Neural cell (in vitro differentiated cells): Measurements from ENCODE around the gene HMGXB4. TPM values are rescaled to one million over a fixed set of nuclear protein-coding genes. Genes with fewer than 3 reads are reported as not detected.

Experiments
- H2AFZ ChIP-seq: fragments of 200-600, 300-800 bp; sonication (generic), shearing (Covaris generic); 2 replicates; pipeline ENCODE4 v1.6.0; 2014; ENCODE audit warnings: low read depth, mild to moderate bottlenecking, antibody characterized with exemption, low read length, moderate library complexity
- H3F3A ChIP-seq: fragments of 200-600 bp; shearing (Covaris generic); 2 replicates; pipeline ENCODE4 v1.6.1; 2016; ENCODE audit warnings: mild to moderate bottlenecking, moderate library complexity, mixed read lengths, antibody characterized with exemption, low read length; ENCODE audit not compliant: insufficient read depth, poor library complexity, severe bottlenecking
- H3K27ac ChIP-seq: fragments of 200-600, 300-800 bp; sonication (generic), shearing (Covaris generic); 2 replicates; pipeline ENCODE4 v1.5.1; 2014; ENCODE audit warnings: mild to moderate bottlenecking, low read length, moderate library complexity
- H3K27me3 ChIP-seq: fragments of 300-800, 200-600 bp; sonication (generic), shearing (Covaris generic); 2 replicates; pipeline ENCODE4 v1.6.0; 2014; ENCODE audit warnings: mild to moderate bottlenecking, low read depth, low read length, moderate library complexity; ENCODE audit not compliant: insufficient read depth
- H3K36me3 ChIP-seq: fragments of 300-800, 200-600 bp; sonication (generic), shearing (Covaris generic); 2 replicates; pipeline ENCODE4 v1.5.1; 2014; ENCODE audit warnings: mild to moderate bottlenecking, antibody characterized with exemption, low read length, moderate library complexity; ENCODE audit not compliant: insufficient read depth
- H3K4me2 ChIP-seq: fragments of 300-800, 200-600 bp; sonication (generic), shearing (Covaris generic); 2 replicates; pipeline ENCODE4 v1.6.0; 2014; ENCODE audit warnings: mild to moderate bottlenecking, low read length
- H3K4me3 ChIP-seq: fragments of 300-800, 200-600 bp; sonication (generic), shearing (Covaris generic); 2 replicates; pipeline ENCODE4 v1.5.1; 2014; ENCODE audit warnings: mild to moderate bottlenecking, low read length, moderate library complexity
- H3K79me2 ChIP-seq: fragments of 200-600 bp; shearing (Covaris generic); replicated peaks from 2 replicates; pipeline ENCODE4 v1.6.0; 2014; ENCODE audit warnings: mild to moderate bottlenecking, low read length, moderate library complexity; ENCODE audit not compliant: insufficient read depth
- H3K9ac ChIP-seq: fragments of 300-800, 200-600 bp; sonication (generic), shearing (Covaris generic); 2 replicates; pipeline ENCODE4 v1.6.1; 2016; ENCODE audit warnings: mild to moderate bottlenecking, low read length, mixed read lengths
- H3K9me2 ChIP-seq: fragments of 200-600 bp; shearing (Covaris generic); 2 replicates; pipeline ENCODE4 v1.6.1; 2016; ENCODE audit warnings: mild to moderate bottlenecking, low read length, mixed read lengths; ENCODE audit not compliant: insufficient read depth
- H3K9me3 ChIP-seq: fragments of 200-600, 300-800 bp; sonication (generic), shearing (Covaris generic); 2 replicates; pipeline ENCODE4 v1.6.1; 2016; ENCODE audit warnings: mild to moderate bottlenecking, mixed run types, low read length, moderate library complexity, mixed read lengths
- H4K20me1 ChIP-seq: fragments of 200-600 bp; shearing (Covaris generic); 2 replicates; pipeline ENCODE4 v1.6.1; 2016; ENCODE audit warnings: mild to moderate bottlenecking, mixed run types; ENCODE audit not compliant: insufficient read depth
- EP300 ChIP-seq: fragments of 450-650 bp; conservative IDR thresholded peaks from 2 replicates; pipeline ENCODE4 v1.6.1; 2014; ENCODE audit warnings: antibody characterized with exemption, mild to moderate bottlenecking, moderate library complexity; ENCODE audit not compliant: poor library complexity, severe bottlenecking
- EZH2 ChIP-seq: fragments of 200-600, 300-800 bp; shearing (Covaris generic), sonication (generic); IDR thresholded peaks from 2 replicates; pipeline ENCODE4 v1.6.1; 2014; ENCODE audit warnings: antibody characterized with exemption, low read length, borderline replicate concordance, mild to moderate bottlenecking; ENCODE audit not compliant: insufficient read depth, poor library complexity, severe bottlenecking
- MXI1 ChIP-seq: fragments of 450-650 bp; conservative IDR thresholded peaks from 2 replicates; pipeline ENCODE4 v1.6.1; 2014; ENCODE audit warnings: antibody characterized with exemption, mild to moderate bottlenecking; ENCODE audit not compliant: poor library complexity, severe bottlenecking
- POLR2AphosphoS5 ChIP-seq: IDR thresholded peaks from 2 replicates; pipeline ENCODE4 v1.6.1; 2012
- RAD21 ChIP-seq: fragments of 450-650 bp; conservative IDR thresholded peaks from 2 replicates; pipeline ENCODE4 v1.6.1; 2014; ENCODE audit warnings: antibody characterized with exemption, mild to moderate bottlenecking, moderate library complexity
- SMC3 ChIP-seq: fragments of 450-650 bp; conservative IDR thresholded peaks from 2 replicates; pipeline ENCODE4 v1.6.1; 2014; ENCODE audit warnings: antibody characterized with exemption, mild to moderate bottlenecking, moderate library complexity; ENCODE audit not compliant: poor library complexity
- TAF1 ChIP-seq: IDR thresholded peaks from 2 replicates; pipeline ENCODE4 v1.6.1; 2012; ENCODE audit warnings: low read depth
- polyA plus RNA-seq: library from polyadenylated mRNA; depleted of rRNA; stranded (reverse); fragments of >200 nt; gene quantifications from 2 replicates; pipeline ENCODE4 v1.2.3, GENCODE V29; 2014
- TF ChIP-seq, protein P1 (sequence below): IDR thresholded peaks from 2 replicates; pipeline ENCODE4 v1.6.1; 2012; ENCODE audit warnings: borderline replicate concordance
- TF ChIP-seq, protein P2 (sequence below): fragments of 450-650 bp; IDR thresholded peaks from 2 replicates; pipeline ENCODE4 v1.5.1; 2014; ENCODE audit warnings: antibody characterized with exemption, mild to moderate bottlenecking, moderate library complexity; ENCODE audit not compliant: poor library complexity, severe bottlenecking

Gene HMGXB4
- polyA plus RNA-seq, 1 donor from 2014 or later = 20.0 TPM

DNA sequence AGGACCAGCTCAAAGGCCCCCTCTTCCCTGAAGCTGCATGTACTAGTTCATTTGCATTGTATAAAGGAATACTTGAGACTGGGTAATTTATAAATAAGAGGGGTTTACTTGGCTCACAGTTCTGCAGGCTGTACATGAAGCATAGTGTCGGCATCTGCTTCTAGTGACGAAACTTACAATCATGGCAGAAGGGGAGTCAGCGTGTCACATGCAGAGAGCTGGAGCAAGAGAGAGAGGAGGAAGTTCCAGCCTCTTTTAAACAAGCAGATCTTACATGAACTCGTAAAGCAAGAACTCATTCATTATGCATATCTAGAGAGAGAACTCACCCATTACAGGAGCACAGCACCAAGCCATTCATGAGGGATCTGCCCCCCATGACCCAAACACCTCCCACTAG, 7.1 kb upstream of the HMGXB4 start:
- Histone ChIP-seq H3K27ac (no peak overlapping the region), H3K4me3 (no peak overlapping the region), H3F3A (no peaks in the 10 kb centered on the region), H3K4me2 (no peak overlapping the region), H4K20me1 (no peaks in the 10 kb centered on the region), H3K27me3 (no peaks in the 10 kb centered on the region), H3K79me2 (no peaks in the 10 kb centered on the region), H3K9me3 (no peaks in the 10 kb centered on the region), H3K36me3 (no peaks in the 10 kb centered on the region), H3K9me2 (no peaks in the 10 kb centered on the region), H2AFZ (no peak overlapping the region), H3K9ac (no peak overlapping the region)
- no peak for TF ChIP-seq RAD21
- TF ChIP-seq, protein P1, sequence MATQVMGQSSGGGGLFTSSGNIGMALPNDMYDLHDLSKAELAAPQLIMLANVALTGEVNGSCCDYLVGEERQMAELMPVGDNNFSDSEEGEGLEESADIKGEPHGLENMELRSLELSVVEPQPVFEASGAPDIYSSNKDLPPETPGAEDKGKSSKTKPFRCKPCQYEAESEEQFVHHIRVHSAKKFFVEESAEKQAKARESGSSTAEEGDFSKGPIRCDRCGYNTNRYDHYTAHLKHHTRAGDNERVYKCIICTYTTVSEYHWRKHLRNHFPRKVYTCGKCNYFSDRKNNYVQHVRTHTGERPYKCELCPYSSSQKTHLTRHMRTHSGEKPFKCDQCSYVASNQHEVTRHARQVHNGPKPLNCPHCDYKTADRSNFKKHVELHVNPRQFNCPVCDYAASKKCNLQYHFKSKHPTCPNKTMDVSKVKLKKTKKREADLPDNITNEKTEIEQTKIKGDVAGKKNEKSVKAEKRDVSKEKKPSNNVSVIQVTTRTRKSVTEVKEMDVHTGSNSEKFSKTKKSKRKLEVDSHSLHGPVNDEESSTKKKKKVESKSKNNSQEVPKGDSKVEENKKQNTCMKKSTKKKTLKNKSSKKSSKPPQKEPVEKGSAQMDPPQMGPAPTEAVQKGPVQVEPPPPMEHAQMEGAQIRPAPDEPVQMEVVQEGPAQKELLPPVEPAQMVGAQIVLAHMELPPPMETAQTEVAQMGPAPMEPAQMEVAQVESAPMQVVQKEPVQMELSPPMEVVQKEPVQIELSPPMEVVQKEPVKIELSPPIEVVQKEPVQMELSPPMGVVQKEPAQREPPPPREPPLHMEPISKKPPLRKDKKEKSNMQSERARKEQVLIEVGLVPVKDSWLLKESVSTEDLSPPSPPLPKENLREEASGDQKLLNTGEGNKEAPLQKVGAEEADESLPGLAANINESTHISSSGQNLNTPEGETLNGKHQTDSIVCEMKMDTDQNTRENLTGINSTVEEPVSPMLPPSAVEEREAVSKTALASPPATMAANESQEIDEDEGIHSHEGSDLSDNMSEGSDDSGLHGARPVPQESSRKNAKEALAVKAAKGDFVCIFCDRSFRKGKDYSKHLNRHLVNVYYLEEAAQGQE = no peak
- TF ChIP-seq TAF1 = no peak
- no peak for TF ChIP-seq EZH2
- TF ChIP-seq, protein P2, sequence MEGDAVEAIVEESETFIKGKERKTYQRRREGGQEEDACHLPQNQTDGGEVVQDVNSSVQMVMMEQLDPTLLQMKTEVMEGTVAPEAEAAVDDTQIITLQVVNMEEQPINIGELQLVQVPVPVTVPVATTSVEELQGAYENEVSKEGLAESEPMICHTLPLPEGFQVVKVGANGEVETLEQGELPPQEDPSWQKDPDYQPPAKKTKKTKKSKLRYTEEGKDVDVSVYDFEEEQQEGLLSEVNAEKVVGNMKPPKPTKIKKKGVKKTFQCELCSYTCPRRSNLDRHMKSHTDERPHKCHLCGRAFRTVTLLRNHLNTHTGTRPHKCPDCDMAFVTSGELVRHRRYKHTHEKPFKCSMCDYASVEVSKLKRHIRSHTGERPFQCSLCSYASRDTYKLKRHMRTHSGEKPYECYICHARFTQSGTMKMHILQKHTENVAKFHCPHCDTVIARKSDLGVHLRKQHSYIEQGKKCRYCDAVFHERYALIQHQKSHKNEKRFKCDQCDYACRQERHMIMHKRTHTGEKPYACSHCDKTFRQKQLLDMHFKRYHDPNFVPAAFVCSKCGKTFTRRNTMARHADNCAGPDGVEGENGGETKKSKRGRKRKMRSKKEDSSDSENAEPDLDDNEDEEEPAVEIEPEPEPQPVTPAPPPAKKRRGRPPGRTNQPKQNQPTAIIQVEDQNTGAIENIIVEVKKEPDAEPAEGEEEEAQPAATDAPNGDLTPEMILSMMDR = no peak
- no peak for TF ChIP-seq EP300
- no peak for TF ChIP-seq POLR2AphosphoS5
- TF ChIP-seq SMC3 = no peak
- TF ChIP-seq MXI1 = no peak

DNA sequence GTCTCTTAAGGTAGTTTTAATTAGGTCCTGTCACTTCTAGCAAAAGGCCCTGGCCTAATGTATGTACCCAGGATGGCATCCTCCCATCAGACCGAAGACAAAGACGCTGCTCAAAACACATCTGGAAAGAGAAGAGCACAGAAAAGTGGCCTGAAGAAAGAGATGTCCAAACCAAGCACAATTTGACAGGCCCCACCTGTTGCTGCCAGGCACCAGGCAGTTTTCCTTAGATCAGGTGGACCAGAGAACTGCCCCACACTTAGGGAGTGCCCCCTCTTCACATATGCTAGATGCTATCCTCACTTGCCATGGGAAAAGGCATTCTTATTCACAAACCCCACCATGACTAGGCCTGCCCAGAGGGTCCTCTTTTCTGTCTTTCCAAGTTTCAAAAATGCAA, 3.3 kb upstream of the HMGXB4 start:
- Histone ChIP-seq H3K27me3 (no peaks in the 10 kb centered on the region), H3K79me2 (peaks cover 11% of the 10 kb centered on the region), H3K4me2 (no peak overlapping the region), H3F3A (peaks cover 3% of the 10 kb centered on the region), H2AFZ (no peak overlapping the region), H4K20me1 (no peaks in the 10 kb centered on the region), H3K27ac (no peak overlapping the region), H3K9me2 (no peaks in the 10 kb centered on the region), H3K36me3 (no peaks in the 10 kb centered on the region), H3K4me3 (no peak overlapping the region), H3K9ac (no peak overlapping the region), H3K9me3 (no peaks in the 10 kb centered on the region)
- no peak for TF ChIP-seq EZH2
- TF ChIP-seq SMC3 = no peak
- TF ChIP-seq, protein P1 = no peak
- no peak for TF ChIP-seq POLR2AphosphoS5
- TF ChIP-seq MXI1 = no peak
- no peak for TF ChIP-seq EP300
- TF ChIP-seq TAF1 = no peak
- TF ChIP-seq RAD21 = no peak
- TF ChIP-seq, protein P2 = no peak
